Esophagus squamous epithelium (tissue), 5 donors: ENCODE data around the gene DHCR24. TPM values are rescaled to one million over a fixed set of nuclear protein-coding genes. Genes with fewer than 3 reads are reported as not detected.
A peak's percentile ranks its signal among the peaks of the same experiment; 100 is the strongest.

Experiments
- DNase-seq: peaks from one replicate; lab custom pipeline; 2025; lab: John Stamatoyannopoulos, UW
- H3K27ac ChIP-seq, 4 donors: fragments of 200-600 bp; sonication (generic); one replicate each; pipeline ENCODE4 v1.5.1; 2016 to 2019; ENCODE audit warnings: mild to moderate bottlenecking in 1 of 4
- H3K27me3 ChIP-seq, 4 donors: fragments of 200-600 bp; sonication (generic); 1 replicate in 3 of 4; 2 replicates in 1 of 4; pipeline versions ENCODE4 v1.5.1 to v1.6.0; 2017 to 2021; ENCODE audit warnings: antibody characterized with exemption in 1 of 4
- H3K36me3 ChIP-seq, 3 donors: fragments of 200-600 bp; sonication (generic); one replicate each; pipeline ENCODE4 v1.5.1; 2016 to 2019
- H3K4me1 ChIP-seq, 3 donors: fragments of 200-600 bp; sonication (generic); one replicate each; pipeline ENCODE4 v1.5.1; 2017 to 2019
- H3K4me3 ChIP-seq, 4 donors: fragments of 200-600 bp; sonication (generic); 1 replicate in 3 of 4; 2 replicates in 1 of 4; pipeline ENCODE4 v1.5.1; 2016 to 2019; ENCODE audit warnings: mild to moderate bottlenecking in 2 of 4, moderate library complexity in 1 of 4
- H3K9me3 ChIP-seq, 3 donors: fragments of 200-600 bp; sonication (generic); one replicate each; pipeline ENCODE4 v1.5.1; 2016 to 2019
- POLR2A ChIP-seq, 4 donors: fragments of 450-650 bp; IDR thresholded peaks; one replicate each; pipeline ENCODE4 v1.6.1; 2017; ENCODE audit warnings: antibody characterized with exemption in 4 of 4, mild to moderate bottlenecking in 4 of 4, moderate library complexity in 3 of 4
- WGBS, 2 donors: methylation state at CpG; one replicate each; pipeline ENCODE4 v1.1.5; 2018; 5-methylcytosine and 5-hydroxymethylcytosine counted together
- intact Hi-C: fragments of 100-400 bp; cut with DNase I; formaldehyde crosslinking; loops from one replicate; pipeline ENCODE4 v1.15.0; 2022
- total RNA-seq, 4 donors: library from RNA; depleted of rRNA; stranded (reverse); fragments of >200 nt; gene quantifications; one replicate each; pipeline ENCODE4 v1.1.0, GENCODE V29; 2016
- TF ChIP-seq, protein P1 (sequence below), 6 experiments: fragments of 450-650 bp in 4 of 6; fragments of 200-600 bp in 2 of 6; sonication (generic) in 2 of 6; IDR thresholded peaks; one replicate each; pipeline ENCODE4 v1.5.1; 2016 to 2019; ENCODE audit warnings: antibody characterized with exemption in 6 of 6, mild to moderate bottlenecking in 4 of 6, moderate library complexity in 4 of 6
- donor health status: DM: yes; HTN: yes; CAD: no.

The DHCR24 gene
- total RNA-seq, 4 donors from 2014 or later: 285 to 499 (median 340) TPM

- Histone ChIP-seq H3K27me3 (no peaks in the 10 kb centered on the region), H3K4me1 (peaks cover 0 to 55% (median 5%) of the 10 kb centered on the region in 3 donors), H3K9me3 (no peaks in the 10 kb centered on the region), H3K4me3 (no peak overlapping the region), H3K27ac (peak overlapping the region in 3 of 4 donors; percentile 31 to 74 (median 55)), H3K36me3 (peaks cover 9 to 92% (median 16%) of the 10 kb centered on the region in 3 donors)
- intact Hi-C loops: no loop called here
- WGBS, 2 donors: 63 to 75% methylated on average over 6 to 9 of the region's 9 CpGs
- no peak for DNase-seq
- TF ChIP-seq POLR2A (IDR thresholded peaks at IDR 0.05): no peak
- TF ChIP-seq, protein P1, sequence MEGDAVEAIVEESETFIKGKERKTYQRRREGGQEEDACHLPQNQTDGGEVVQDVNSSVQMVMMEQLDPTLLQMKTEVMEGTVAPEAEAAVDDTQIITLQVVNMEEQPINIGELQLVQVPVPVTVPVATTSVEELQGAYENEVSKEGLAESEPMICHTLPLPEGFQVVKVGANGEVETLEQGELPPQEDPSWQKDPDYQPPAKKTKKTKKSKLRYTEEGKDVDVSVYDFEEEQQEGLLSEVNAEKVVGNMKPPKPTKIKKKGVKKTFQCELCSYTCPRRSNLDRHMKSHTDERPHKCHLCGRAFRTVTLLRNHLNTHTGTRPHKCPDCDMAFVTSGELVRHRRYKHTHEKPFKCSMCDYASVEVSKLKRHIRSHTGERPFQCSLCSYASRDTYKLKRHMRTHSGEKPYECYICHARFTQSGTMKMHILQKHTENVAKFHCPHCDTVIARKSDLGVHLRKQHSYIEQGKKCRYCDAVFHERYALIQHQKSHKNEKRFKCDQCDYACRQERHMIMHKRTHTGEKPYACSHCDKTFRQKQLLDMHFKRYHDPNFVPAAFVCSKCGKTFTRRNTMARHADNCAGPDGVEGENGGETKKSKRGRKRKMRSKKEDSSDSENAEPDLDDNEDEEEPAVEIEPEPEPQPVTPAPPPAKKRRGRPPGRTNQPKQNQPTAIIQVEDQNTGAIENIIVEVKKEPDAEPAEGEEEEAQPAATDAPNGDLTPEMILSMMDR (IDR thresholded peaks at IDR 0.05): no peak
These were observed 29.0 kb downstream of the DHCR24 start for GRCh38 chr1:54857746-54858561.

GRCh38 chr1:54857141-54857540 is 29.9 kb downstream of the DHCR24 start:
- Histone ChIP-seq H3K4me3 (no peak overlapping the region), H3K27me3 (no peaks in the 10 kb centered on the region), H3K9me3 (no peaks in the 10 kb centered on the region), H3K27ac (peak overlapping the region; percentile 53 to 74 (median 58)), H3K36me3 (peaks cover 8 to 92% (median 19%) of the 10 kb centered on the region in 3 donors), H3K4me1 (peaks cover under 1 to 63% (median 5%) of the 10 kb centered on the region in 3 donors)
- intact Hi-C loops: no loop called here
- DNase-seq: no peak
- WGBS, 2 donors: 83 to 85% methylated on average over 3 of the region's 3 CpGs
- TF ChIP-seq, protein P1 (IDR thresholded peaks at IDR 0.05): no peak
- TF ChIP-seq POLR2A (IDR thresholded peaks at IDR 0.05): no peak

GRCh38 chr1:54854381-54855020 is 32.5 kb downstream of the DHCR24 start:
- no peak overlapping the region for H3K27ac ChIP-seq

GRCh38 chr1:54853793-54854370 is 33.1 kb downstream of the DHCR24 start:
- Histone ChIP-seq H3K27ac (no peak overlapping the region), H3K27me3 (no peaks in the 10 kb centered on the region), H3K4me3 (no peak overlapping the region), H3K4me1 (peaks cover 12 to 84% (median 14%) of the 10 kb centered on the region in 3 donors), H3K9me3 (no peaks in the 10 kb centered on the region), H3K36me3 (peaks cover 11 to 93% (median 29%) of the 10 kb centered on the region in 3 donors)
- WGBS, 2 donors: 90 to 96% methylated on average over 6 to 8 of the region's 12 CpGs
- TF ChIP-seq, protein P1 (IDR thresholded peaks at IDR 0.05): no peak
- no peak for TF ChIP-seq POLR2A (IDR thresholded peaks at IDR 0.05)
- intact Hi-C loops: no loop called here
- no peak for DNase-seq

More at GRCh38 chr1:54854381-54855020, 32.5 kb downstream of the DHCR24 start:
- no peak overlapping the region for H3K4me3 ChIP-seq
- TF ChIP-seq, protein P1 (IDR thresholded peaks at IDR 0.05): no peak
- TF ChIP-seq POLR2A (IDR thresholded peaks at IDR 0.05): no peak
- intact Hi-C loops: no loop called here
- 94 to 97% methylated on average over 8 to 10 of the region's 12 CpGs for WGBS, 2 donors
- no peaks in the 10 kb centered on the region for H3K9me3 ChIP-seq
- no peak for DNase-seq
- H3K36me3 ChIP-seq: peaks cover 11 to 93% (median 31%) of the 10 kb centered on the region in 3 donors
- peaks cover 12 to 85% (median 14%) of the 10 kb centered on the region in 3 donors for H3K4me1 ChIP-seq
- H3K27me3 ChIP-seq: no peaks in the 10 kb centered on the region
